ENCODE data around the gene BCAS3. TPM values are rescaled to one million over a fixed set of nuclear protein-coding genes. Genes with fewer than 3 reads are reported as not detected.
A peak's percentile ranks its signal among the peaks of the same experiment; 100 is the strongest.

The BCAS3 gene
- total RNA-seq, 1 donor from 2014 or later: 15.6 TPM

- intact Hi-C loops (cut with DNase I): no loop called here
- ATAC-seq (ENCODE audit: poor library complexity): no peak
These were observed 444.8 kb downstream of the BCAS3 start for GRCh38 chr17:61122326-61122913.

GRCh38 chr17:61124562-61124961, 446.9 kb downstream of the BCAS3 start:
- intact Hi-C loops (cut with DNase I): no loop called here

More at GRCh38 chr17:61122326-61122913, 444.8 kb downstream of the BCAS3 start:
- no peak for DNase-seq

GRCh38 chr17:61126473-61127249, 449.0 kb downstream of the BCAS3 start:
- intact Hi-C loops (cut with DNase I): no loop called here
- ATAC-seq (ENCODE audit: poor library complexity): no peak
- no peak for DNase-seq

More at GRCh38 chr17:61124562-61124961, 446.9 kb downstream of the BCAS3 start:
- no peak for ATAC-seq (ENCODE audit: poor library complexity)
- no peak for DNase-seq

- no peak for ATAC-seq (ENCODE audit: poor library complexity)
- intact Hi-C loops (cut with DNase I): no loop called here
These were observed 450.3 kb downstream of the BCAS3 start for GRCh38 chr17:61127960-61128359.

GRCh38 chr17:61128661-61129115, 451.0 kb downstream of the BCAS3 start:
- intact Hi-C loops (cut with DNase I): no loop called here
- DNase-seq: no peak
- ATAC-seq (ENCODE audit: poor library complexity): peak; percentile 56

More at GRCh38 chr17:61127960-61128359, 450.3 kb downstream of the BCAS3 start:
- DNase-seq: no peak

GRCh38 chr17:61129267-61130254, 451.9 kb downstream of the BCAS3 start:
- intact Hi-C loops (cut with DNase I): no loop called here
- ATAC-seq (ENCODE audit: poor library complexity) (no peak), DNase-seq (no peak)

- DNase-seq: no peak
- intact Hi-C loops (cut with DNase I): no loop called here
- no peak for ATAC-seq (ENCODE audit: poor library complexity)
These were observed 452.7 kb downstream of the BCAS3 start for GRCh38 chr17:61130330-61130729.

GRCh38 chr17:61131585-61131984, 453.9 kb downstream of the BCAS3 start:
- intact Hi-C loops (cut with DNase I): no loop called here
- ATAC-seq (ENCODE audit: poor library complexity) (no peak), DNase-seq (no peak)

- DNase-seq (no peak), ATAC-seq (ENCODE audit: poor library complexity) (no peak)
- intact Hi-C loops (cut with DNase I): no loop called here
These were observed 454.9 kb downstream of the BCAS3 start for GRCh38 chr17:61132524-61132923.

GRCh38 chr17:61133853-61134252, 456.2 kb downstream of the BCAS3 start:
- intact Hi-C loops (cut with DNase I): no loop called here
- DNase-seq (no peak), ATAC-seq (ENCODE audit: poor library complexity) (no peak)

GRCh38 chr17:61134551-61135235, 457.0 kb downstream of the BCAS3 start:
- no peak for DNase-seq
- ATAC-seq (ENCODE audit: poor library complexity): no peak
- intact Hi-C loops (cut with DNase I): no loop called here

- no peak for ATAC-seq (ENCODE audit: poor library complexity)
- intact Hi-C loops (cut with DNase I): no loop called here
- DNase-seq: no peak
These were observed 458.1 kb downstream of the BCAS3 start for GRCh38 chr17:61135782-61136181.

GRCh38 chr17:61136296-61136695, 458.6 kb downstream of the BCAS3 start:
- ATAC-seq (ENCODE audit: poor library complexity) (no peak), DNase-seq (no peak)
- intact Hi-C loops (cut with DNase I): no loop called here

- intact Hi-C loops (cut with DNase I): no loop called here
- DNase-seq (no peak), ATAC-seq (ENCODE audit: poor library complexity) (peak; percentile 27)
These were observed 461.6 kb downstream of the BCAS3 start for GRCh38 chr17:61139219-61139618.

- ATAC-seq (ENCODE audit: poor library complexity) (no peak), DNase-seq (no peak)
- intact Hi-C loops (cut with DNase I): no loop called here
These were observed 462.6 kb downstream of the BCAS3 start for GRCh38 chr17:61140081-61140786.

GRCh38 chr17:61143026-61143425, 465.4 kb downstream of the BCAS3 start:
- intact Hi-C loops (cut with DNase I): no loop called here

GRCh38 chr17:61144137-61144536, 466.5 kb downstream of the BCAS3 start:
- intact Hi-C loops (cut with DNase I): no loop called here
- no peak for ATAC-seq (ENCODE audit: poor library complexity)
- DNase-seq: no peak

More at GRCh38 chr17:61143026-61143425, 465.4 kb downstream of the BCAS3 start:
- DNase-seq: no peak
- no peak for ATAC-seq (ENCODE audit: poor library complexity)
